NOMO-1 (cell line): ENCODE results near the gene ADGRG2.

Experiments used
- DNase-seq, 2 experiments: peaks; one replicate each; lab custom pipeline; 2025; ENCODE audit not compliant: unreplicated experiment in 2 of 2; lab: John Stamatoyannopoulos, UW

ADGRG2 gene, protein sequence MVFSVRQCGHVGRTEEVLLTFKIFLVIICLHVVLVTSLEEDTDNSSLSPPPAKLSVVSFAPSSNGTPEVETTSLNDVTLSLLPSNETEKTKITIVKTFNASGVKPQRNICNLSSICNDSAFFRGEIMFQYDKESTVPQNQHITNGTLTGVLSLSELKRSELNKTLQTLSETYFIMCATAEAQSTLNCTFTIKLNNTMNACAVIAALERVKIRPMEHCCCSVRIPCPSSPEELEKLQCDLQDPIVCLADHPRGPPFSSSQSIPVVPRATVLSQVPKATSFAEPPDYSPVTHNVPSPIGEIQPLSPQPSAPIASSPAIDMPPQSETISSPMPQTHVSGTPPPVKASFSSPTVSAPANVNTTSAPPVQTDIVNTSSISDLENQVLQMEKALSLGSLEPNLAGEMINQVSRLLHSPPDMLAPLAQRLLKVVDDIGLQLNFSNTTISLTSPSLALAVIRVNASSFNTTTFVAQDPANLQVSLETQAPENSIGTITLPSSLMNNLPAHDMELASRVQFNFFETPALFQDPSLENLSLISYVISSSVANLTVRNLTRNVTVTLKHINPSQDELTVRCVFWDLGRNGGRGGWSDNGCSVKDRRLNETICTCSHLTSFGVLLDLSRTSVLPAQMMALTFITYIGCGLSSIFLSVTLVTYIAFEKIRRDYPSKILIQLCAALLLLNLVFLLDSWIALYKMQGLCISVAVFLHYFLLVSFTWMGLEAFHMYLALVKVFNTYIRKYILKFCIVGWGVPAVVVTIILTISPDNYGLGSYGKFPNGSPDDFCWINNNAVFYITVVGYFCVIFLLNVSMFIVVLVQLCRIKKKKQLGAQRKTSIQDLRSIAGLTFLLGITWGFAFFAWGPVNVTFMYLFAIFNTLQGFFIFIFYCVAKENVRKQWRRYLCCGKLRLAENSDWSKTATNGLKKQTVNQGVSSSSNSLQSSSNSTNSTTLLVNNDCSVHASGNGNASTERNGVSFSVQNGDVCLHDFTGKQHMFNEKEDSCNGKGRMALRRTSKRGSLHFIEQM

DNA sequence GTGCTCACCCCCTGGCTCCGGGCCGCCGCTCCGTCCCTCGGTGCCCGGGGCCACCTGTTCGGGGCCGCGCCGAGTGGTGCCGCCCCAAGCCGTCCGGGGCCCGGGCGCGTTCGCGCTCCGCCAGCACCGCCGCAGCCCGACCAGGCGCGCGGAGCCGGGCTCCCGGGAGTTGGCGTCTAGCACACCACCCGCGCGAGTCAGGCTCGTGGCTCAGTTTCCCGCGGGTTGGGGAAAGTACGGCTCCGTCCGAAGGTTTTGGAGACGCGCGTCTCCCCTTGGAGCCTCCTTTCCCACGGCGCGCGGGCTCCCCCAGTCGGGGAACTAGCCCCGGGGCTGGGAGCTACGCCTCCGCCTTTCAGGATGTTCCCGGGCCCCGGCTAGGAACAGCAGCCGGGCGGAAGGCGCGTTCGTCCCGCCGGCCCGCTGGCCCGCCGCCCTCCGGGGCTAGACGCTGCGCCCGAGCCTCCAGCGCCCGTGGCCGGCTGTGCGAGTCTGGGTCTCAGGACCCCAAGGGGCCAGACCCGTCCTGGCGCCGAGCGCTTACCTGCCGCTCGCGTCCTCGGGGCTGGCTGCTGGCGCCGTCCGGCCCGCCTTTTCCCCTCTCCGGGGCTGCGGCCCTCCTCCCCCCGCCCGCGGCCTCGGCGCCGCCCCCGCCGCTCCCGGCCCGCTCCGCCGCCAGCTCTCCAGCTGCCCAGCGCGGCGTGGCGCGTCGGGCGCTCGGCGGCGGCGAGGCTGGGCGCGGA is at the start of gene ADGRG2:
TSS of gene ADGRG2 (minus strand) at position 571 of the 743 bp plus-strand sequence. CDS start 53,634 bp downstream, outside the sequence.
- no peak for DNase-seq

DNA sequence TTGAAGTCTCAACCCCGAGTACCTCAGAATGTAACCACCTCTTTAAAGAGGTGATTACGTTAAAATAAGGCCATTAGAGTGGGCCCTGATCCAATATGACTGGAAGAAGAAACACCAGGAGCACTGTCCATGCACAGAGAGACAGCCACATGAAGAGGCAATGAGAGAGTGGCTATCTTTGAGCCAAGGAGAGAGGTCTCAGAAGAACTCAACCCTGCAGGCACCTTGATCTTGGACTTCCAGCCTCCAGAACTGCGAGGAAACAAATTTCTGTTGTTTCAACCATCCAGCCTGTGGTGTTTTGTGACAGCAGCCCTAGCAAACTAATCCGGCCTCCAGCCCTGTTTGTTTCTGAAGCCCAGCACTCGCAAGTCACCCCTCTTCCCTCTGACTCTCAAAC is 46.3 kb upstream of the ADGRG2 start:
- DNase-seq, result no peak

DNA sequence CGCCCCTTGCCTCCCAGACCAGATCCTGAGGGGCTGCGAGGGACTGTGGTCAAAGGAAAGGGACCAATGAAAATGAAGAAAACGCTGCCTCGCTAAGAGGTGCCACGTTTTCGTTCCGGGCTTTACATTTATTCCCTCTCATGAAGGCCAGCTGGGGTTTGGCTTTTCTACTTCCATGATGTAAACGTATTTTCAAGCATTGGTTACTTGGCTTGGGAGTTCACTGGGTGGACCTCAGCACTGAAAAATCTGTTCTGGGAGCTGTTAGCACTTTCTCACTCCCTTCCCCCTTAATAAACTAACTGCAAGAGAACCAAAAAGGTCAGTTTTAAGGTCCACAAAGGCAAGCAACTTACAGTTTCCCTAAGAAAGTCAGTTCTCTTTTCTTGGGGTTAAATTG is 40.6 kb upstream of the ADGRG2 start:
- no peak for DNase-seq

DNA sequence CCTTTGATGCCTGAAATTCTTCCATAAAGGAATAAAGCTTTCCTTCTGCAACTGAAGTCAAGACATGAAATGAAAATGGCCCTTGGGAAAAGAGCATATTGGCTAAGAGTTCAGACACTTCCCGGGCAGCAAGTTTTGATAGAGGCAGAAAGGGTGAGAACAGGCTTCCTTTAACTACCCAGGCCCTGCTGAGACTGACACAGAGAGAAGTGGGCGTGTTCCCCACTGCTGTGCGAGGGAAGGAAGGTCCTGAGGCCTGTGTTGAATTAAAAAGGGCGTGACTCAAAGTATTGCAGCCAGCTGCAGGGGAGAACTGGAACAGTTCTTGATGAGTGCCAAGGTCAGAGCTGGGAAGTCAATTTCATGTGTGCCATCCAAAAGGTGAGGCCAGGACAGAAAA is 33.9 kb upstream of the ADGRG2 start:
- DNase-seq, result peak in 1 of 2 experiments; percentile 6

DNA sequence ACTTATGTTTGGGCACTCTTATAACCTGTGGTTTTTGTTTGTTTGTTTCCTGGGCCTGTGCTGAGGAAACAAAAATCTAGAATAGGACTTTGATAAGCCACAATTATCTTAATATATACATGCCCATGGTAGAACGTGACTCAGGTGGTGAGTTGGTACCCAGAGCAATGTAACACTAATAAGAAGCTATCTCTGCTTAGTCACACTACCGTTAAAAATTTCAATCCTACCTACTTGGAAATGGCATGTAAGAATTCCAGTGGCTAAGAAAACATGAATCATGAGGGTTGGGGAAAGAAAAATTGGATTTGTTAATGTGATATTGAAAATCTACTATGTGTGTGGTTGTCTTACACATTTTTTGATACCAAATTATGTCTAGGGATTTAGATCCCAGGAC is 30.5 kb upstream of the ADGRG2 start:
- no peak for DNase-seq

DNA sequence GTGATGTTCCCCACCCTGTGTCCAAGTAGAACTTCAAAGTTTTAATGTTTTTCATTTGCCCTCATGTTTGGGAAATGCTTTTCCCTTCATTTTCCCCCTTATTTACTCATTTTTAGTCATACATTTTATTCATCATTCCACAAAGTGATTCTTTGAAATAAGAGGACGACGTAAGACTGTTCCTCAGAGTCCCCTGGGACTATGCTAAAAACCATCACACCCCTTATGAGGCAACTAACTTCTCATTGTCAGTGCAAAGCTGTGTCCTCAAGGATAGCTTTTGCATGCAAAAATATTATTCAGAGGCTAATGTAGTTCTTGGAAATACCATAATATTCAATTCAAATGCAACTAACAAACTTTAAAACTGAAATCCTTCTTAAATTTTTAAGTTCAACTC is 14.8 kb upstream of the ADGRG2 start:
- no peak for DNase-seq

DNA sequence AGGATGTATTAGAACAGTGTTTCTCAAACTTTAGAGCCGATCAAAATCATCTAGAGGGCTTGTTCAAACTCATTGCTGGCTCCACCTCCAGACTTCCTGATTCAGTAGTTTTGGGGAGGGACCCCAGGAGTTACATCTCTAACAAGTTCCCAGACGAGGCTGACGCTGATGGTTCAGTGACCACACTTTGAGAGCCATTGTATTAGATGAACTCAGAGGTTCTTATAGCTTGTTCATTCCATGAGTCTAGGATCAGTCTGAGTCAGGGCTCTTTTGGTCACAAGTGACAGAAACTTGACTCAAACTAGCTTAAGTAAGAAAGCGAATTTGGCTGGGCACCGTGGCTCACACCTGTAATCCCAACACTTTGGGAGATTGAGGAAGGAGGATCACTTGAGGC is 11.5 kb upstream of the ADGRG2 start:
- no peak for DNase-seq

DNA sequence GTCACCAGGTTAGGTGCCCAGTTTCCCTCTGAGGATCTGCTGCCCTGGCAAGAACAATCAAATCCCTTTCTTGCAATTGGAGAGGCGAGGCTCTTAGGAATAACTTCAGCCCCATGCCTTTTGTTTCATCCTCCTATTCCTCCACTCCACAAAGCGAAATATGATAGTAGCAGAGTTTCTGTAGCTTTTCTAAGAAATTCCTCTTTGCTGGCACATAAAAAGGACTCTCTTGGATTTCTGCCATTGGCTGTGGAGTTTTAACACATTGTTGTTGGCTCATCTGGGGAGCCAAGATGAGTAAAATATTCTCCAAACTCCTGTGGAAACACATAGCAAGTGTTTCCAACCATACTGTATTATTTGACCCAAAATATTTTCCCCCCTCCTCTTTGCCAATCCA is 11.0 kb upstream of the ADGRG2 start:
- DNase-seq, result no peak

DNA sequence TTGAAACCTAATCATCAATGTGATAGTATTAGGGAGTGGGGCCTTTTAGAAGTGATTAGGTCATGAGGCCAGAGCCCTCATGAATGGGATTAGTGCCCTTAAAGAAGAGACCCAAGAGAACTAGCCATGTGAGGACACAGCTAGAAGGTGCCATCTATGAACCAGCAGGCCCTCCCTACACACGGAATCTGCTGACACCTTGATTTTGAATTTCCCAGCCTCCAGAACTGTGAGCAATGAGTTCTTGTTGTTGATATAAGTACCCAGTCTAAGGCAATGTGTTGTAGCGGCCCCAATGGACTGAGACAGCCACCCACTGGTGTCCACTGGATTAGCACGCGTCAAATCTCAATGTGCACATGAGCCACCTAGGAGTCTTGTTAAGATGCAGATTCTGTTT is 8.4 kb upstream of the ADGRG2 start:
- no peak for DNase-seq

DNA sequence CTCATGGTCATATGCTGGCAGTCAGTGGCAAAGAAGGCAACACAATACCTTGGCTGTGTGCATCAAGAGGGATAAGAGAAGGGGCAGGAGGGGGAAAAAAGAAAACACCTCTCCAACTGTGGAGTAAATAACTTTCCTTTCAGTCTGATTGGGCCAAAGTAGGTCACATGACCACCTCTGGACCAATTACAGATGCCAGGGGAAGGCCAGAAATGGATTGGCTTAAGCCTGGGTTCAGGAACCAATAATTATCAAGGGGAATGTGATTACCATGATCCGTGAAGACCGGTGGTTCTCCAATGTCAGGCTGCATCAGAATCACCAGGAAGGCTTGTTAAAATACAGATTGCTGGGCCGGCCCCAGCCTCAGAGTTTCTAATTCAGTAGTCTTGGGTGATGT is 7.4 kb upstream of the ADGRG2 start:
- DNase-seq, result no peak

DNA sequence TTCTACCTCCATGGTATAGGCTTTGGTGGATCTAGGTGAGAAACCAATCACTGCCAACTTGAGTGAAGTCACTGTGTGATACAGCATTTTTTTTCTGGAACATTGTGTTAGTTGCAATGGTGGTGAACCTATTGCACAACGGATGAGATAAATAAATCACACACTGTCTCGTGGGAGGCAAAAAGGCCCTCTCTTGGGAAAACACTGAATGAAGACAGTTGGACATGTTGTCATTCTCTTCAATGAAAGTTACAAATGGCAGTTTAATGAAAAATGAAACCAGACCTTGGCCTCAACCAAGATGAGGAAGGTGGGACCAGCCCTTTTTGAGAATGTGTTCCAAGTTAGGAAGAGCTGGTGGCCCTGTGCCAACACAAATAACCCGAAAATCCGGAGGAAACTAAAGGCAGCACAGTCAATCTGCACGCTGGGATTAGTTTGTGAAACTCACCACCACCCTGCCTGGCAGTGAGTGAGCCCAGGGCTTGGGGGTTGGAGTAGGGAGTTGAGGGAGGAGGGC is 5.4 kb upstream of the ADGRG2 start:
- peak; percentile 34 to 49 for DNase-seq

DNA sequence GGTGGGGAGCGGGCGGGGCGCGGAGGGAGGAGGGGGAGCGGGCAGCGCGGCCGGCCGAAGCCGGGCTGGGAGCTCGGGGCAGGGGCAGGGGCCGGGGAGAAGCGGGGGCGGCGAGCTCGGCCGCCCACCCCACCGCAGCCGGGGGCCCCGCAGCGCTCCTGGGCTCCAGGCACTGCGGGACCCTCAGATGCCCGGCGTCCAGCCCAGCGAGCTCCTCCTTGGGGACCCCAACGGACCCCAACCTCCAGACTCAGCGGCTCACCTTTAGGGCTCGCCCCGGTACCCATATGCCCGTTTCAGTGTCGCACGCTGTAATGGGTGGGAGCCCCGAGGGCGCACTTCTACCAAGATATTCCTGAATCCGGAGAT is 357 bp upstream of the ADGRG2 start:
- DNase-seq, result no peak

DNA sequence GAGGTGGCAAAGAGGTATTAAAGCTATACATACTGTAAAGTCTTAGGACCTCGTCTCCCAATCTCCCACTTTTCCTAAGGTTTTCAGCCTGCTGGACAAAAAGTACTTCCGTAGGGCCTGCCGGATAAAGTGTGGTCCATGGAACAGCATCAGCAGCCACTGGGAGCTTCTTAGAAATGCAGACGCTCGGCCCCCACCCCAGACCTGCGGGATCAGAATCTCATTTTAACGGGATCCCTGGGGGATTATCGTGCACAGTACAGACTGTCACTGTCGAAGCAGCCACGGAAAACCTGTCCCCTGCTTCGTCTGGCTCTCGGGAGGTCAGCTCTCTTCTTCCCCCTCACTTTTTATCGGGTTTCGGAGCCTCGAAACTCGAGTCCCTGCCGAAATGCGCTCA is 802 bp downstream of the ADGRG2 start:
- DNase-seq, result no peak

DNA sequence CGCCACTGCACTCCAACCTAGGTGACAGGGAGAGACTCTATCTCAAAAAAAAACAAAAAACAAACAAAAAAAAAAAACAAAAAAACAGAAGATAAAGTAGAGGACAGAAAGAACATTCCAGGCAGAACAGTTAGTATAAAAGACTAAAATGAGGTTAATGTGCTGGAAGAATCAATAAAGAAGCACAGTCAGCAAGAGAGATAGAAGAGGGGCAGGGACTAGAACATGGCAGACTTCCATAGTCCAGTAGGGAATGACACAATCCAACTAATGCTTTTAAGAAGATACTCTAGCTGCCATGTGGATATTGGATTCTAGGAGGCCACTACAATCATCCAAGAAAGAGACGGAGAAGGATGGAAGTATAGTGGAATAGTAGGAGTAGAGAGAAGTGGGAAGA is 11.6 kb downstream of the ADGRG2 start:
- DNase-seq, result no peak

DNA sequence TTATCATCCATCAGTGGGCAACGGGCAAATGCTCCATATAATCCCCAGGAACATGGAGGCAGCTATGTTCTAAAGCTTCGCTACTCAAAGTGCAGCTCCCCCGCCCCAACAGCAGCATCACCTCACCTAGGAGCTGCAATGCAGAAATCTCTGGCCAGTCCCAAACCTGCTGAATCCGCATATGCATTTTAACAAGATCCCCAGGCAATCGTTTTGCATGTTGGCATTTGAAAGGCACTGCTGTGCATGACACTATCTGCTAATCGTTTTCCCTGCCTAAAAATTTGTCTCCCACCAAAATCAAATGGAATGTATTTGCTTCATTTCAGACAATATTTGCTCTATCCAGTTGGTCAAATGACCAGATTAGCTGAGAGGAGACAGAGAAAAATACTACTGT is 15.2 kb downstream of the ADGRG2 start:
- no peak for DNase-seq

DNA sequence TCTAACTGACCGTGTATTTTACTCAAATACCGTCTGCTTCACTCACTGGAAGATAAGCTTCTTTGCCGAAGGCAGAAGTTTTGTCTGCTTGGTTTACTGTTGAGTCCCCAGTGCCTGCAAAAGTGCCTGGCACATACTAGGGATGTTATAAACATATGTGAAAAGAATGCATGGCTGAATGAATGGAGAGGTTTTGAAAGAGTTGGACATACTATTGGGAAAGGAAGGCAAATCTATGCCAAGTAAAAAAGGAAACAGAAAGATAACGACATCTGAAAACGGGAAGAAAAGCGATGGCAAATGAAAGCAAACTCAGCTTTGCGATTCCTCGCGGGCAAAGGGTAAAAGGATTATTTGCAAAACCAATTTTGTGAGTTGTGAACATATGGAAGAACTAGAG is 21.7 kb downstream of the ADGRG2 start:
- no peak for DNase-seq

DNA sequence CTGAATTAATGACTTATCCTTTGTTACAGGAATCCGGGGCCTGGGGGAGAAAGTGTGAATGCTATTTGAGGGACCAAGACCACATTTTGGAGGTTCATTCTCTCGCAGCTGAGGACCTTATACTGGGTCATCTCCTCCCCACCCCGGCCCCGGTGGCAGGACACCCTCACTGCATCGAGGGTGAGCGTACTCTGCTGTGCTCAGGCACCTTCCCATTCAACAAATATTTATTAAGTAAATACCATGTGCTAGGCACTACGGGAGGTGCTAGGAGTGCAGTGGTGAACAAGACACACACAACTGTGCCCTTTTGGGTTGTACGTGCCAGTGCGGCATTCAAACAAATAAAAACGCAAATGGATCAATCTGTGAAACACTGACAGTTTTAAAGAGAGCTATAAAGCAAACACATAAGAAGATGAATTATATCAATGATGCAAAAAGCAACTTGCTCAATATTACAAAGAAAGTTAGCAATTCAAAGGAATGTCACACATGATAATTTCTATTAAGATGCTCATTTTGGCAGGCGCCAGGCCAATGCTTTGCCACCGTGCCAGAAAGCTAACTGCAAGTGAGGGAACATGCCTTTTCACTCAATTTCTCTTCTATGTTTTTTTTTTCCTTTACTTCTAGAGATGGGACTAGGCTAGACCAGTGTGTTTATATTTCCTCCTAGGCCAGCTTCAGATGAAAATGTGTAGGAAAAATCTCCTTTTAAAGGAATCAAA is 24.6 kb downstream of the ADGRG2 start:
- no peak for DNase-seq

DNA sequence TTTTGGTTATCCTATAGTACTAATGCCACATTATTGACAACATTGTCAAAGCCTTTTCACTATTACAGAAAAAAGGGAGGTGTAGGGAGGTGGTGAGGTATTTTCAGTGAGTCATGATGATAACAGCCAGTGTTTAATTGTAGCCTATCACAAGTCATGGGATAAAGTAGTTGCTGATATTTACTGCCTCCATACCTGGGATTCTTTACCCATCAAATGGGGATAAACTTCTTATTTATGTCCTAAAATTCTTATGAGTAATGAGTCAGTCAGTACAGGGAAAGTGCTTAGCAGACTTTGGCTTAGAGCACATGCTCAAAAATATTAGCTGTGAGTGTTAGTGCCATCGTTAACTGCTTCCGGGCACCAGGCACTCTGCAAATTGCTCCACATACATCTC is 25.7 kb downstream of the ADGRG2 start:
- DNase-seq, result no peak

DNA sequence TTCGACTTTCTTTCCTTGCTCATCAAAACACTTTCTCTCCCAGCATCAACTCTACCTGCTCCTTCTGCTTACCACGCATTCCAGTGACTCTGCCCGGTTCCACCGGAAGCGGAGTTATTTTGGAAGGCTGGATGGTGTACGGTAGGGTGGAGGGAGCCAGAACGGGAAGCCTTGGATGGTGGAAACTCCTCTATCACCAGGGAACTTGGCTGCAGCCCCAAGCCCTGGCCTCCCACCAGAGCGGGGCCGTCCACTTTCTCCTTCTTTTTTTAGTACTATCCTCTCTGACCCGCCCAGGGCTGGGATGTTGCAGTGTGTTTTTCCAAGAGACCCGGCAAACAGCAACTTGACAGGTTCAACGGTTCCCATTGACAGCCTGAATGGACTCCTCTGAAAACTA is 27.6 kb downstream of the ADGRG2 start:
- DNase-seq, result no peak

DNA sequence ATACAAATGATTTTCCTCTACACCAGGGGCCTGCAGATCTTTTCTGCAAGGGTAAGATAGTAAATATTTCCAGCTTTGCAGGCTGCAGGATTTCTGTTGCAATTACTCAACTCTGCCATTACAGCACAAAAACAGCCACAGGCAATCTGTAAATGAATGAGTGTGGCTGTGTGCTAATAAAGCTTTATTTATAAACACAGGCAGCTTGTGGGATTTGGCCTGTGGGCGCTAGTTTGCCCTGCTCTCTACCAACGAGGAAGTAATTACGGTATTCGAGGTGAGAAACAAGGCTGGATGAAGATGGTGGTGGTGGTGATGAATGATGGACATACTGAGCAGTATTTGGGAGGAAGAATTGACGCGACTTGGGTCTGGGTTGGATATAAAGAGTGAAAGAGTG is 30.7 kb downstream of the ADGRG2 start:
- no peak for DNase-seq
